ENCODE results near the gene PARD3. TPM values are rescaled to one million over a fixed set of nuclear protein-coding genes. Genes with fewer than 3 reads are reported as not detected.

PARD3 gene
- total RNA-seq, 1 experiment from 2014 or later, result 46.3 TPM

- H2AFZ ChIP-seq (ENCODE audit: low read depth, low read length, poor library complexity, severe bottlenecking), result no peak overlapping the region
- intact Hi-C loops (cut with micrococcal nuclease), result no loop called here
- peaks cover 4% of the 10 kb centered on the region; the same call in 1 of the 2 replicates for H4K20me1 ChIP-seq (ENCODE audit: insufficient read depth)
- H3K36me3 ChIP-seq (ENCODE audit: control insufficient read depth in 1 of 2, insufficient read depth in 2 of 2, low read length in 2 of 2), result no peaks in the 10 kb centered on the region
- no peak overlapping the region for H3K4me3 ChIP-seq (replicated peaks in 1 of 2; ENCODE audit: low read depth in 1 of 2, low read length in 2 of 2)
- no peaks in the 10 kb centered on the region for H3K9me3 ChIP-seq (ENCODE audit: control insufficient read depth in 1 of 2, insufficient read depth in 1 of 2, low read depth in 1 of 2, low read length in 2 of 2)
- no peak for ATAC-seq
- DNase-seq (ENCODE audit: low read depth, low spot score), result no peak
- ChIA-PET CTCF (no interaction called here), RAD21 (ENCODE audit: low non-redundant PET in 1 of 2, low total read pairs in 2 of 2, uncharacterized antibody in 2 of 2, unreplicated experiment in 2 of 2) (no interaction called here), POLR2A (no interaction called here)
- no peak overlapping the region for H3K9ac ChIP-seq (ENCODE audit: low read length)
- H3K27ac ChIP-seq (ENCODE audit: low read depth, low read length), result no peak overlapping the region
- no peaks in the 10 kb centered on the region for H3K4me1 ChIP-seq (ENCODE audit: control insufficient read depth in 1 of 2, insufficient read depth in 2 of 2, low read length in 2 of 2)
- no peaks in the 10 kb centered on the region for H3K9me2 ChIP-seq (ENCODE audit: insufficient read depth)
- no TSS peak for BruUV-seq (replicated peaks)
- H3K4me2 ChIP-seq (ENCODE audit: low read length), result no peak overlapping the region
- H3K79me2 ChIP-seq (ENCODE audit: insufficient read depth, low read length), result peaks cover 34% of the 10 kb centered on the region
- H3K27me3 ChIP-seq (ENCODE audit: insufficient read depth, low read length), result no peaks in the 10 kb centered on the region
- no peak for TF ChIP-seq CBX3 (IDR thresholded peaks at IDR 0.05; ENCODE audit: low read depth)
Measured at GRCh38 chr10:34679177-34679576, 135.9 kb downstream of the PARD3 start.

GRCh38 chr10:34677591-34677990 lies 137.5 kb downstream of the PARD3 start:
- H3K9ac ChIP-seq (ENCODE audit: low read length), result no peak overlapping the region
- no peak overlapping the region for H3K4me2 ChIP-seq (ENCODE audit: low read length)
- peaks cover 24% of the 10 kb centered on the region for H3K79me2 ChIP-seq (ENCODE audit: insufficient read depth, low read length)
- no TSS peak for BruUV-seq (replicated peaks)
- no peaks in the 10 kb centered on the region for H3K27me3 ChIP-seq (ENCODE audit: insufficient read depth, low read length)
- DNase-seq (ENCODE audit: low read depth, low spot score), result no peak
- H3K36me3 ChIP-seq (ENCODE audit: control insufficient read depth in 1 of 2, insufficient read depth in 2 of 2, low read length in 2 of 2), result no peaks in the 10 kb centered on the region
- no peaks in the 10 kb centered on the region for H3K9me3 ChIP-seq (ENCODE audit: control insufficient read depth in 1 of 2, insufficient read depth in 1 of 2, low read depth in 1 of 2, low read length in 2 of 2)
- H2AFZ ChIP-seq (ENCODE audit: low read depth, low read length, poor library complexity, severe bottlenecking), result no peak overlapping the region
- no peak overlapping the region for H3K4me3 ChIP-seq (replicated peaks in 1 of 2; ENCODE audit: low read depth in 1 of 2, low read length in 2 of 2)
- TF ChIP-seq CTCF (IDR thresholded peaks at IDR 0.05 in 2 of 3, conservative IDR thresholded peaks at IDR 0.05 in 1 of 3; ENCODE audit: borderline replicate concordance in 1 of 3, insufficient read depth in 1 of 3, low read depth in 2 of 3, low read length in 2 of 3) (no peak), RAD21 (IDR thresholded peaks at IDR 0.05; ENCODE audit: low read depth) (peak; percentile 8; the same call in 1 of the 2 replicates), SRF (IDR thresholded peaks at IDR 0.05; ENCODE audit: low read depth) (no peak)
- intact Hi-C loops (cut with micrococcal nuclease), result no loop called here
- no peaks in the 10 kb centered on the region for H3K4me1 ChIP-seq (ENCODE audit: control insufficient read depth in 1 of 2, insufficient read depth in 2 of 2, low read length in 2 of 2)
- no peak for ATAC-seq
- RAD21 ChIA-PET (ENCODE audit: low non-redundant PET in 1 of 2, low total read pairs in 2 of 2, uncharacterized antibody in 2 of 2, unreplicated experiment in 2 of 2), result no interaction called here
- POLR2A ChIA-PET, result no interaction called here
- CTCF ChIA-PET, result interaction anchor here (1.4 kb wide), 1 partner anchor 55 kb away, joined by 5 read pairs; no protein-coding TSS in a partner anchor
- no peaks in the 10 kb centered on the region for H3K9me2 ChIP-seq (ENCODE audit: insufficient read depth)
- no peaks in the 10 kb centered on the region for H4K20me1 ChIP-seq (ENCODE audit: insufficient read depth)
- H3K27ac ChIP-seq (ENCODE audit: low read depth, low read length), result no peak overlapping the region

Measured in HCT116 (cell line).